Tibial nerve (tissue), 4 donors: ENCODE data around the gene PYGL. TPM values are rescaled to one million over a fixed set of nuclear protein-coding genes. Genes with fewer than 3 reads are reported as not detected.
A peak's percentile ranks its signal among the peaks of the same experiment; 100 is the strongest.

ENCODE experiments used
- DNase-seq, 2 donors: peaks; one replicate each; pipeline ENCODE4 v3.0.0-alpha.2; 2019; ENCODE audit warnings: low spot score in 2 of 2
- H3K27ac ChIP-seq, 4 donors: fragments of 200-600 bp; sonication (generic) in 3 of 4; one replicate each; pipeline ENCODE4 v1.5.1; 2017 to 2019; ENCODE audit warnings: mild to moderate bottlenecking in 1 of 4
- H3K27me3 ChIP-seq, 2 donors: fragments of 200-600 bp; sonication (generic) in 1 of 2; one replicate each; pipeline versions ENCODE4 v1.5.1 to v1.6.0; 2017 to 2019
- H3K36me3 ChIP-seq, 3 donors: fragments of 200-600 bp; sonication (generic); one replicate each; pipeline ENCODE4 v1.5.1; 2018 to 2019
- H3K4me1 ChIP-seq, 4 donors: fragments of 200-600 bp; sonication (generic) in 3 of 4; one replicate each; pipeline ENCODE4 v1.5.1; 2017 to 2019
- H3K4me3 ChIP-seq, 4 donors: fragments of 200-600 bp; sonication (generic) in 3 of 4; one replicate each; pipeline ENCODE4 v1.5.1; 2017 to 2019; ENCODE audit warnings: mild to moderate bottlenecking in 1 of 4, moderate library complexity in 1 of 4
- H3K9me3 ChIP-seq, 4 donors: fragments of 200-600 bp; sonication (generic) in 3 of 4; one replicate each; pipeline ENCODE4 v1.5.1; 2017 to 2019
- CTCF ChIP-seq, 5 experiments: fragments of 200-600 bp in 3 of 5; fragments of 450-650 bp in 2 of 5; sonication (generic) in 3 of 5; IDR thresholded peaks; one replicate each; pipeline ENCODE4 v1.5.1; 2016 to 2019; ENCODE audit warnings: antibody characterized with exemption in 5 of 5, mild to moderate bottlenecking in 3 of 5, moderate library complexity in 2 of 5
- EP300 ChIP-seq, 2 donors: sonication (generic); formaldehyde crosslinking; IDR thresholded peaks; one replicate each; pipeline ENCODE4 v1.6.1; 2017; ENCODE audit warnings: antibody characterized with exemption in 2 of 2, mild to moderate bottlenecking in 1 of 2
- POLR2A ChIP-seq, 2 donors: fragments of 450-650 bp; IDR thresholded peaks; one replicate each; pipeline ENCODE4 v1.6.1; 2017; ENCODE audit warnings: antibody characterized with exemption in 2 of 2, mild to moderate bottlenecking in 2 of 2, moderate library complexity in 2 of 2
- WGBS, 2 donors: methylation state at CpG; one replicate each; pipeline ENCODE4 v1.1.5; 2018; 5-methylcytosine and 5-hydroxymethylcytosine counted together
- total RNA-seq, 4 donors: library from RNA; depleted of rRNA; stranded (reverse); fragments of >200 nt; gene quantifications; one replicate each; pipeline ENCODE4 v1.1.0, GENCODE V29; 2016

PYGL gene
- total RNA-seq, 4 donors from 2014 or later: 50.0 to 112 (median 74.3) TPM

- peaks cover 0 to 18% (median 0%) of the 10 kb centered on the region in 3 donors for H3K36me3 ChIP-seq
- 80 to 81% methylated on average over 8 of the region's 8 CpGs for WGBS, 2 donors
- H3K27ac ChIP-seq: no peak overlapping the region
- no peaks in the 10 kb centered on the region for H3K9me3 ChIP-seq
- H3K4me1 ChIP-seq: no peaks in the 10 kb centered on the region
- TF ChIP-seq CTCF (IDR thresholded peaks at IDR 0.05) (no peak), POLR2A (IDR thresholded peaks at IDR 0.05) (no peak), EP300 (IDR thresholded peaks at IDR 0.05) (no peak)
- H3K4me3 ChIP-seq: no peak overlapping the region
- no peak for DNase-seq
- H3K27me3 ChIP-seq: no peaks in the 10 kb centered on the region
These were observed 61.1 kb downstream of the PYGL start for GRCh38 chr14:50882932-50883826.

GRCh38 chr14:50875359-50876070 lies 68.8 kb downstream of the PYGL start:
- H3K27ac ChIP-seq: no peak overlapping the region
- peaks cover 0 to 7% (median 0%) of the 10 kb centered on the region in 4 donors for H3K4me1 ChIP-seq
- H3K36me3 ChIP-seq: no peaks in the 10 kb centered on the region
- DNase-seq: no peak
- TF ChIP-seq EP300 (IDR thresholded peaks at IDR 0.05) (no peak), CTCF (IDR thresholded peaks at IDR 0.05) (no peak), POLR2A (IDR thresholded peaks at IDR 0.05) (no peak)
- no peaks in the 10 kb centered on the region for H3K9me3 ChIP-seq
- 41 to 47% methylated on average over 7 of the region's 7 CpGs for WGBS, 2 donors
- peaks cover 2 to 17% of the 10 kb centered on the region in 2 donors for H3K27me3 ChIP-seq
- no peak overlapping the region for H3K4me3 ChIP-seq

- H3K27me3 ChIP-seq: peaks cover 2 to 24% of the 10 kb centered on the region in 2 donors
- TF ChIP-seq POLR2A (IDR thresholded peaks at IDR 0.05): no peak
- H3K4me3 ChIP-seq: no peak overlapping the region
- H3K27ac ChIP-seq: no peak overlapping the region
- 61 to 62% methylated on average over 2 of the region's 2 CpGs for WGBS, 2 donors
- H3K9me3 ChIP-seq: no peaks in the 10 kb centered on the region
- peaks cover 0 to 7% (median 0%) of the 10 kb centered on the region in 4 donors for H3K4me1 ChIP-seq
- DNase-seq: no peak
- no peaks in the 10 kb centered on the region for H3K36me3 ChIP-seq
These were observed 69.5 kb downstream of the PYGL start for GRCh38 chr14:50874757-50875156.

- WGBS, 2 donors: 9% methylated on average over 26 to 55 of the region's 63 CpGs
- Histone ChIP-seq H3K4me3 (peak within 1 kb of the TSS in 2 of 4 donors; percentile 15 to 45), H3K9me3 (no peaks in the 10 kb centered on the region), H3K36me3 (no peaks in the 10 kb centered on the region), H3K27me3 (peaks cover 2 to 24% of the 10 kb centered on the region in 2 donors), H3K4me1 (peaks cover 0 to 7% (median 0%) of the 10 kb centered on the region in 4 donors), H3K27ac (no peak within 1 kb of the TSS)
- TF ChIP-seq POLR2A (IDR thresholded peaks at IDR 0.05) (no peak), EP300 (IDR thresholded peaks at IDR 0.05) (no peak), CTCF (IDR thresholded peaks at IDR 0.05) (no peak)
- DNase-seq: no peak
These were observed 72.2 kb downstream of the PYGL start, which contains the start of gene ABHD12B for GRCh38 chr14:50871914-50872732. Gene ABHD12B, plus strand, starts transcription at chr14:50872053. Its CDS starts 122 bp downstream, at chr14:50872175.

- Histone ChIP-seq H3K4me3 (no peak overlapping the region), H3K4me1 (peaks cover 0 to 7% (median 0%) of the 10 kb centered on the region in 4 donors), H3K9me3 (no peaks in the 10 kb centered on the region), H3K36me3 (no peaks in the 10 kb centered on the region), H3K27ac (no peak overlapping the region), H3K27me3 (peaks cover 2 to 24% of the 10 kb centered on the region in 2 donors)
- no peak for TF ChIP-seq POLR2A (IDR thresholded peaks at IDR 0.05)
- TF ChIP-seq EP300 (IDR thresholded peaks at IDR 0.05): no peak
- no peak for TF ChIP-seq CTCF (IDR thresholded peaks at IDR 0.05)
- 89 to 90% methylated on average over 5 of the region's 5 CpGs for WGBS, 2 donors
- DNase-seq: no peak
These were observed 73.1 kb downstream of the PYGL start for GRCh38 chr14:50871228-50871627.
